Dedifferentiated amniotic fluid mesenchymal stem cell (primary cell): ENCODE measurements around the gene PHB1.
"Not testable (repeated sequence)": the region's sequence is repeated elsewhere in the genome, so short reads cannot be mapped to it uniquely, and the experiment has no call there.

ENCODE experiments used
- DNase-seq: peaks from one replicate; pipeline ENCODE4 v3.0.0-alpha.2; 2016; ENCODE audit errors: extremely low spot score

PHB1 gene

DNA sequence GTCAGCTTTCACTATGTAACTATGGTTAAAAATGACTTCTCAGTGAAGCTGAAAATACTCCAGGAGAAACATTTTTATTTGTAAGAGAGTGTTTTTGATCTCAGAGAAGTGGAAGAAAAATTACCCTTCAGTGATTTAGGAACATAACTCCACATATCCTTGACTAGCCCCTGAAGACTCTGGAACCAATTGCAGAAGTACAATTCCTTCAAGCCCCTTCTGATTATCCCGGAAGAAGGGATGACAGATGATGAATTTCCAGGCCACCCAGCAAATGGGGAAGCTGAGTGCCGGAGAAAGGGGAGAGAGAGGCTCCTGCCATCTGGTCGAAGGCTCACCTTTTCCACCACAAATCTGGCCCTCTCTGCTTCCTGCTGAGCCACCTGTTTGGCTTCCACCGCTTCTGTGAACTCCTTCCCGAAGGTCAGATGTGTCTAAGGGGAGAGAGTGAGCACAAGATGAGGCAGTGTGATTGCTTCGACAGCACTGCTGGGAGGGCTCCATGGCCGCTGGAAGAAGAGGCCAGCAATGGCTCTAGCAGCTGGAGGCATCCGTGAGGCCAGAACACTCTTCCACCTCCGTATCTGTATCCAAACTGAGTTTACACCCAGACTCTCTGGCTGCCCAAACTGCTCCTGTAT is 8.1 kb downstream of the PHB1 start:
- DNase-seq = no peak

DNA sequence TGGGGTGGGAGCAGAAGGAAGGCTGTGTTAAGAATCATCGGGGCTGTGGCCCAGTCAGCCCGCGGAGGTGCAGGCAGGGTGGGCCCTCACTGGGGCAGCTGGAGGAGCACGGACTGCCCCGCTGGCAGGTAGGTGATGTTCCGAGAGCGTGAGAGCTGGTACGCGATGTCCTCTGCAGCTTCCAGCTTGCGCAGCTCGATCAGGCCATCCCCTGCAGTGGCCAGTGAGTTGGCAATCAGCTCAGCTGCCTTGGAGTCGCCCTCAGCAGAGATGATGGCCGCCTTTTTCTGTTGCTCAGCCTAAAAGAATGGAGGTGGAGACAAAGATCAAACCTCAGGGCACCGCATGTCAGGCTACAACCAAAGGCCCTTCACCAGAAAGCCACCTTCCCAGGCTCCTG is 9.8 kb downstream of the PHB1 start:
- no peak for DNase-seq

DNA sequence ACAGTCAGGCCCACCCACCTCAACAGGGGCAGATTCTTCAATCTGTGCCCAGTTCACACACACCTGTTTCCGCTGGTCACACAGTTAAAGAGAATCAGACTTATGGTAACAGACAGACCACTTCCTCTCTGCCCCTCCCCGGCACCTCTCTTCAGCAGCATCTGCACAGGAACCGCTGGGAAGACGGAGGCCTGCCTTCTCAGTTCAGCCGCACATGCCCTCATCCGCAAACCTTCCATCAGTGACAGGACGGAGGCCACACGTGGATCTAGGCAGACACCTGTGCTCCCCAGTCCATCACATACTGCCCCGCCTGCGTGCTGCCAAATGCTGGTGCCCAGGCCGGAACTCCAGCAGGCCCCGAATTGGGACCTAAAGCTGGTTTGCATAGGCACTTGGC is 10.3 kb downstream of the PHB1 start:
- no peak for DNase-seq

DNA sequence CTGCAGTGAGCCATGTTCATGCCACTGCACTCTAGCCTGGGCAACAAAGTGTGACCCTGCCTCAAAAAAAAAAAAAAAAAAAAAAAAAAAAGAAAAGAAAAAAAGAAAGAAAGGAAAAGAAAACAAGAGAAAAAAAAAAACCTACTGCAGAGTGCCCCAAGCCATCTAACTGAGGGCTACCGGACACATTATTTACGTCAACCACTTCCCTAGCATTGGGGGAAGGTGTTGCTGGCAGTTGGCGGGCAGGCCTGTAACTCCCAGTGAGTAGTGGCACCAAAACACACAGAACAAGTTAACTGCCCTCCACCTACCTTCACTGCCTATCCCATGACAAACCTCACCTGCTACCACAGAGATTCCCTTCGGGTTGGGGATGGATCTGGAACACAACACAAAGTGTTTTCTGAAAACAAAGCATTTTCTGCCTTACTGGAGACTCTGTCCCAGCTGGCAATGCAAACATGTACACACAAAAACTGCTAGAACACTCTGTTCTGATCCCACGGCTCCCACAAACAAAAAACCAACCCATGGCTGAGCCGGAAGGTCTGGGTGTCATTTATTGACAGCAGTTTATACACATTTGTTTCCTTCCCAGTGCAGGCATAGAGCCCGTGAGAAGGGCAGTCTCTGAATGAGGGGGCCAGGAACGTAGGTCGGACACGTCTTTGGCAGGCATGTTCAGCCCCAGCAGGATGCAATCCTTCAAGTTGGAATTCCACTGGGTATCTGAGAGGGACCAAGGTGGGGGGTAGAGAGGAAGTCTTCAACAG is 11.0 kb downstream of the PHB1 start:
- DNase-seq = no peak

DNA sequence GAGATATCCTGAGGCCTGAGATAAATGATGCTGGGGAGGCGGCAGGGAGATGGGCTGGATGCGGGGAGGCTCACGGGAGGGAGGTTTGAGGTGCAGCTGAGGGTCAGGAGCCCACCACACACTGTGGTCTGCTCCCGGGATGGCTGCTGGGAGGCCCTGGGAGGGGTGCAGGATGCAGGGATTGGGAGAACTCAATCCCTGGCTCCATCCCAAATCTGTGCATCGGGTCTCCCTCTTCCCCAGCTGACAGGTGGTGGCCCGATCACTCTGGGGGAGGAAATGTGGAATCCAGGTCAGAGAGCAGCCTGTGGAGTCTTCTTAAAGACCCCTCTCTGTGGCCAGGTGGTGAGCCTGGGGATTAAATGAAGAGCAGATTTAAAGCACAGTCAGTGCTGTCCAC is 12.0 kb downstream of the PHB1 start:
- no peak for DNase-seq

DNA sequence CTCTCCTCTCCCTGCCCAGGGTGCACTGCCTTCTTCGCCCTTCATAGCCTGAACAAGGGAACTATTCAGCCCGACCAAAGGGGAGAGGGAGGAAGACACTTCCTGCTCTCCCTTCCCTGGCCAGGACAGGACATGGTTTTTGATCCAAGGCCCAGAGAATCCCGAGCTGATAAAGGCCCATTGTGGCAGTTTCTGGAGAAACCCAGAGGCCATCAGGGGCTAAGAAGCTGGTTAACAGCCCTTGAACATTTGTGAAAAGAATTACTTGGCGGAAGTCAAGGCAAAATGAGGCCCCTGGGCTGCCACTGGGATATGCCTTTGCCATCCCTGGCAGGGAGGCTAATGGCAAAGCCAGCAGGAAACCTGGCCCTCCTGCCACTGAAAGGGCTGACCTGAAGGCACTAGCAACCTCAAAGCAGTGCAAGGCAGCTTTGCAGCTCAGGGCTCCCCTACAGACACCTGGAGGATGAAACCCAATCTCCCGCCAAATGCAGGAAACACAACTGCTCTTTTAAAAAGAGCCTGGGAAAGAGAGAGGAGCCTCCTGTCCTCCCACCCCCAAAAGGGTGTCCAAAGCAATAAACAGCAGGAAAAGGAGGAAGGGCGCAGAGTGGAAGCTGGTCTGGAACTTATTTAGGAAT is 12.6 kb downstream of the PHB1 start:
- DNase-seq = no peak

DNA sequence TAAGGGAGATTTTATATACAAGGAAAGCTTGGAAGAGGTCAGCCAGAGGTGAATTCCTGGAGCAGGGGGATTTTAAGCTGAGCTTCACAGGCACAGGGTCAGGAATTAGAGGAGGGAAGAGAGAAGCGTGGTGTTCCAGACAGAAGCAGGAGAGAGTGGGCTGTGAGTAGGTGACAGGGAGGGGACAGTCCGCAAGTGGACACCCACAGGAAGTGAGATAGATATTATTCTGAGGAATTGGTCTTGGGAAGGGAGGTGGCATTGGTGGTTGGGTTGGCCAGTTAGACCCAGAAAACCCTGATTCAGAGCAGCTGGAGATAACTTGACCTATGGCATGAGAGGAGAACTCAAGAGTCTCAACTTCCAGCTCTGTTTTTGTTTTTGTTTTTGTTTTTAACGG is 14.7 kb downstream of the PHB1 start:
- no peak for DNase-seq

DNA sequence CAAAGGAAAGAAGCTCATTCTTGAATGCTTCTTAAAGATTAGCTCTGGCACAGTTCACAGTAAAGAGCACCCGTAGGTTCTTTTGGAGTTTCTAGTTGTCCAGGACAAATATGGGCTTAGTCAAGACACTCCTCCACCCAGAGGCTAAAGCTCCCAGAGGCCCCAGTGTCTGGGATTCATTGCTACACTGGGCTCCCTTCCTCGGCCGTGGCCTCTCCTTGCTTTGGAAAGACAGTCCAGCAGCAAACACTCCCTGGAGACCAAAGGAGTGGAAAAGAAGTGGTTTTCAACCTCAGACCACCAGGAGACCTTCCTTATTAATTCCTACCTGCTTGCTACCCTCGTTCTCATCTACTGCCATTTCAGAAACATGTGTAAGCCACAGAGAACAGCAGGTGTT is 17.1 kb downstream of the PHB1 start:
- DNase-seq = no peak

DNA sequence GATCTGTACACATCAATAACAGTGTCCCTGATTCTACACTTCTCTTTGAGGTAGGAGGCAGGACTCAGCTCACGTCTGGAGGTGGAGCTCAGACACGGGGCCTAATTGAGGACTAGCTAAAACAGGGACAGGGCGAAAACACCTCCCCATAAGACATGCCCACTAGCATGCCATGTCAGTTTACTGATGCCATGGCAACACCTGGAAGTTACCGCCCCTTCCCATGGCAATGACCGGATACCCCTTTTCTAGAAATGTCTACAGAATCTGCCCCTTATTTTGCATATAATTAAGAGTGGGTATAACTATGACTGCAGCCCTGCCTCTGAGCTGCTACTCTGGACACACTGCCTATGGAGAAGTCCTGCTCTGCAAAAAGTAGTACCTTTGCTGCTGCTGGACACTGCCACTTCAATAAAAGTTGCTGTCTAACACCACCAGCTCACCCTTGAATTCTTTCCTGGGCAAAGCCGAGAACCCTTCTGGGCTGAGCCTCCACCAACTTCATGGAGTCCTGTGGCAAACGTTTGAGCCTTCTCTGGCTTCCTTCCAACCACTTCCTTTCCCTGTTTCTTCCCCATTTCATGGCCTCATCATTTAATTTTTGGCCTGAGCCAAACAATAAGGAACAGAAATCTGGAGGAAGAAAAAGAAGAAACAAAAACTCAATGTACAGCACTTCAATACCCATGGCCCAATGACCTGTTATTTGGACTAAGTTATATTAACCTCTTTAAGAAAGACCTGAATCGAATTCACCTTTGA is 21.0 kb downstream of the PHB1 start:
- DNase-seq = no peak

DNA sequence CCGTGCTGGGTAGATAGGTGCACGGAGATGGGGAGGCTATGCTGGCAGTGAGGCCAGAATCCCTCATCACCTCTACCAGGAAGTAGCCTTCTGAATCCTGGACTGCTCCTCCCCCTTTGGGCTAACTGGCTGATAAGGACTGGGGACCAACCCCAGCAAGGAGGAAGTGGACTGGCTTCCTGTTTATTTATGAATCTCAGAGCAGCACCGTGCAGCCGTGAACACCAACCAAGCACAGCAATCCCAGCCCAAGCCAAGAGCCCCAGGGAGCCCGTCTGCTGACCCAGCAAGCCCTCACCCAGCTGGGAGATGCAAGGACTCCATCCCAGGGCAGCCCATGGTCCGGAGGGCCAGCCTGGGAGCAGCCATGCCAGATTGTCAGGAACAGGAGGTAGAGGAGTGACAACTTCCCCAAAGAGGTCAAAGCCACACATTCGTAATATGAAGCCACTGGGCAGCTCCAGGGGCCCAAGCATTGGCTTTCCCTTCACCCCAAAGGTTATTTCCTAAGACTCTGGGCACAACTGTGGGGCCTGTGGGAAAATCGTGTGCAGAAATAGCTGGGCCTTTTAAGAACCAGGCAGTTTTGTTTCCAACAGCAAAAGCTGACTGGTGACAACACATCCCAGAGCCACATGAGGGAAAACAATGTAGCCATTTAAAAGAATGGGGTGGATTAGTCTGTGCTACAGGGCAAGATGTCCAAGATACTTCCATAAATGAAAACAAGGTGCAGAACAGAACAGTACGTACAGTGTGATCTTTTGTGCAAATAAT is 23.9 kb downstream of the PHB1 start:
- no peak for DNase-seq

DNA sequence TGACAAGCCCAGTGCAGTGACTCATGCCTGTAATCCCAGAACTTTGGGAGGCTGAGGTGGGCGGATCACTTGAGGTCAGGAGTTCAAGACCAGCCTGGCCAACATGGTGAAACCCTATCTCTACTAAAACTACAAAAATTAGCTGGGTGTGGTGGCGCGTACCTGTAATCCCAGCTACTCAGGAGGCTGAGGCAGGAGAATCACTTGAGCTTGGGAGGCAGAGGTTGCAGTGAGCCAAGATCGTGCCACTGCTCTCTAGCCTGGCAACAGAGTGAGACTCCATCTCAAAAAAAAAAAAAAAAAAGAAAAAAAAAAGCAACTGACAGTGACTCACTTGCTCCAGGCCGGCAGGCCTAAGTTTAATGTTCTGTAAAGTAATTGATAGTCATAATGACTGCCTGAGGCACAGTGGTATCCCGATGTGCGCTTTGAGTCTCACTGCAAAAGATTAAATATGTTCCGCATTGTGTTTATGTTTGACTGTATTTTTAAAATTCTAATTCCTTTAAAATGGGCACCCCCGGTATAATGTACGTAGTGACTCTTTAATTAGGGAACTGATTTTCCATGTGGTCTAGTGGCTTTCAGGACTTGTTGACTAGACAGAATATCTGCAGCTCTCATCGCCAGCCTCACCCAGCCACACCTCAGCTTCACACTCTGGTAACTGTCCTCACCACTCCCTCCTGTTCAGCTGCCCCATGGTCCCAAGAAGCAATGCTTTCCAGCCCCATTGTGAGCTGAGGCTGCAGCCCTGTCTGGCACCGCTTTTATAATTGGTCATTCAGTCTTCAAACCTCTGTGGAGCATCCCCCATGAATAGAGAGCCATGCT is 25.0 kb downstream of the PHB1 start:
- not testable (repeated sequence) for DNase-seq

DNA sequence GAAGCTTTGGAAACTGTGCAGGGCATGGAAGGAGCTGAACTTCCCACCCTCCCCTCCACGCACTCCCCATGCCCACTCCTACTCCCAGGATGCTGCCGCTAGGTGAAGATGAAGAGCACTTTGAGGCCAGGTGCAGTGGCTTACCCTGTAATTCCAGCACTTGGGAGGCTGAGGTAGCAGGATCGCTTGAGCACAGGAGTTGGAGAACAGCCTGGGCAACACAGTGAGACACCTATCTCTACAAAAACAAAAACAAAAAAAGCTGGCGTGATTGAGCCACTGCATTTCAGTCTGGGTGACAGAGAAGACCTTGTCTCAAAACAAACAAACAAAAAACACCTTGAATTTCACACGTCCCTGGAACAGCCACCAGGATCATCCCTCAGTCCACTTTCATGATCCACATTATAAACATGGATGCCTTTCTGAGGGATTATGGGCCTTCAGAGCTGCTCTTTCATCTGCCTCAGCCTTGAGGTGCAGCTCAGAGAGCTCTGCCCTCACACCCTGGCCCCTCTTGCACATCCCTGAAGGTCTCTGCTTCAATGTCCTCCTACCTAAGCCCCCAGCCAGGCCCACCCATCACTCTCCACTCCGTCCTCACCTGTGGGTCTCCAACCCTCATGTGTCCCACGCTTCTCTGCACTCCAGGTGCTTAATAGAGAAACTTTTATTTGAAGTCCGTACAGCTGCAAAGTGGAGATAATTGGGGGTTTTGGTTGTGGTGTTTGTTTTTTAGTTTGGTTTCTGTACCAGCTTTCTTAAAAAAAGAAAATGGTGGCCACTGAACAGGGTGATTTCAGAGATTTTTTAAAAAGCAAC is 25.8 kb downstream of the PHB1 start:
- DNase-seq = no peak

DNA sequence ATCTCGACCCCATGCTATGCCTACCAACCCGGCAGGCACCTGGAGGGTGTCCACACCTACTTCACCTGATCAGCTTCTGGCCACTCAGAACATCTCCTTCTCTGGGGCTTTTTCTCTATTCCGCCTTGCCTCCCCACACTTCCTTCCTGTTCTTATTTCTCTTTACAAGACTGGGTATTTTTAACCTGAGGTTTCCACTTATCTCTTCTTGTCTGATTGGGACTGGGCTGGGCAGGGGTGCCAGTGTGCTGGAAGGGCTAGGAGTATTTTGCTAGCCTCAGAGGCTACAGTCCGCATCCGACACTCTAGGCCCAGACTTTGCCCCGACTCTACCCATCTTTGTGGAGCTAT is 26.4 kb downstream of the PHB1 start:
- DNase-seq = no peak

DNA sequence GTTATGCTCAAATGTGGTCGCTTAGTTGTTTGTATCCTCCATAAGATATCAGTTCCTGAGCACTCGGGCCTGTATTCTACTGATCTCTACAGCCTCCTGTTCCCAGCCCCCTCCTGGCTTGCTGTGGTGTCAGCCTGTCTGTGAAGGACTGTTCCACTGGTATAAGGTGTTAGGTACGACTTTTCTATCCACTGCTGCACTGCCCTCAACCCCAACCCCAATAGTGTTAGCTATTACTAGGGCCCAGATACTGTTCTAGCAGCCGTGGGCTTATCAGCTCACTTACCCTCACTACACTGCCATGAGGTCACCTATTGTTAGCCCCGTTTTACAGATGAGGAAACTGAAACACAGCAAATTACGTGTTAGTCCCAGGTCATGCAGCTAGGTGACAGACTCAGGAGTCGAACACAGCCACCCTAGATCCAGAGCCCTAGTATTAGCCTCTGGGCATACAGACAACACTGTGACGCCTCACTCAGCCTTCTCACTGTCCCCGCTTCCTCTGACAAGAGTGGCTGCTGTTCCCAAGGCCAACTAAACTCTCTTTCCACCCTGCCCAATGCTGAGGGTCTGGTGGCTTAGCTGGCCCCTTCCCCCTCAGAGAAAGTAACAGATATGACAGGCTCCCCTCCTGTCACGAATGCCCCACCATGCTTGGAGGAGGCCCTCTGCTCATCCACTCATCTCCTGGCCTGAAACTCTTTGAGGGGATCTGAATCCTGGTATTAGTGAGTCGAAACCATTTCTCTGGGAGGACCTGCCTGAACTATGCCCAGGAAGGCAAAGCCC is 27.0 kb downstream of the PHB1 start:
- no peak for DNase-seq

DNA sequence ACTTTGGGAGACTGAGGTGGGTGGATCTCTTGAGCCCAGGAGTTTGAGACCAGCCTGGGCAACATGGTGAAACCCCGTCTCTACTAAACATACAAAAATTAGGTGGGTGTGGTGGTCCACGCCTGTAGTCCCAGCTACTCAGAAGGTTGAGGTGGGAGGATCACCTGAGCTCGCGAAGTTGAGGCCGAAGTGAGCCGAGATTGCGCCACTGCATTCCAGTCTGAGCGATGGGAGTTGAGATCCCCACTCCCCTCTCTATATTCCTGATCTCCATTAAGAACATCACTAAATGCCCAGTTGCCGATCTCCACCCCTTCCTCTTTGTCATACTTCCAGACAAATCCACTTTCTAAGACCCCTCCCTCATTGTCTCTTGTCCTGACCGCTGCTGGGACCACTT is 28.3 kb downstream of the PHB1 start:
- no peak for DNase-seq

DNA sequence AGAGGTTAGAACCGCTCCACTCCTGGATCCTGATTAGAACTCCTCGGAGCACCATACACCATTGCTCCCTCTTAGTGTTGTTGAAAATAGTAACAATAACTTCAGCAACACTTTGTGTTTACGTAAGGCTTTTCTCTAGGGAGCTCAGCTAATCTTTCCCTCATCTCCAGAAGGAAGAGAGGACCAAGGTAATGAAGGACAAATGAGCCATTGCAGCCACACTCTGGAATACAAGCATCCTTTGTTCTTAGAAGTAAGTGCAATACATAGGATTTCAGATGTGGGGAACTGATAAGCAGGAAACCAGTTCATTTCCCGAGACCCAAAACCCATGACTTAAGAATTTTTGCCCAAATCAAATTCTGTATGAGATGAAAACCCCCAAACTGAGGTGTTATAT is 29.7 kb downstream of the PHB1 start:
- no peak for DNase-seq

DNA sequence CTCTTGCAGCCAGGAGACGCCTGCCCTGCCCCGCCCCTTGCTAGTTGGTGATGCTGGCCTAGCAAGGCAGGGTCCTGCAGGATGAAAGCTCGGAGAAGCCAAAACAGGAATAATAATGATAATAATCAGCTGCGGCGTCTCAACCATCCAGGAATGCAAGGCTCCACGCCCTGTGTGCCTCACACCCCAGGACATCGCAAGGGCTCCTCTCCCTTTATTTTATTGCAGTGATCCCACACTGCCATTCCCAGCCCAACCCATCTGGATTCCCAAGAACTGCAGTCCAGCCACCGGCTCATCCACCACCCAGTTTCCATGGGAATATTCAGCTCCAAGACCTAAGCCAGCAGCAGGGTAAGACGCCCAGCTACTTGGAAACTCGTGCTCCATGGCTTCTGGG is 31.6 kb downstream of the PHB1 start:
- no peak for DNase-seq

DNA sequence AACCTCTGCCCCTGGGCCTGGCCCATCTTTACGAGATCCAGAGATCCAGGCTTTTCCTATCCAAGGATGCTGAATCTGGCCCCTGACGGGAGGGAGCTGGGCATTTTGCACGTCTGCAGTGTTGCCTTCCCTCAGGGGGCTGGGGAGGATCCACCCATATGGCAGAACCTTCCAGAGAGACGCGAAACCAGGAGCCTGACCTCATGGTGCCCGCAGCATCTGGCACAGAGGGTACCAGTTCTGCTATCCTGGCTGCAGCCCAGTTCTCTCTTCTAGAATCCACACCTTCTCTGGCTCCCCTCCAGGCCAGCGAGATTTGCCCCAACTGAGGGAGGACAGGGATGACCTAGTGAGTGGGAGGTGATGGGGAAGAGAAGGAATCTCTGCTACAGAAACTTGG is 32.1 kb downstream of the PHB1 start:
- DNase-seq = no peak

DNA sequence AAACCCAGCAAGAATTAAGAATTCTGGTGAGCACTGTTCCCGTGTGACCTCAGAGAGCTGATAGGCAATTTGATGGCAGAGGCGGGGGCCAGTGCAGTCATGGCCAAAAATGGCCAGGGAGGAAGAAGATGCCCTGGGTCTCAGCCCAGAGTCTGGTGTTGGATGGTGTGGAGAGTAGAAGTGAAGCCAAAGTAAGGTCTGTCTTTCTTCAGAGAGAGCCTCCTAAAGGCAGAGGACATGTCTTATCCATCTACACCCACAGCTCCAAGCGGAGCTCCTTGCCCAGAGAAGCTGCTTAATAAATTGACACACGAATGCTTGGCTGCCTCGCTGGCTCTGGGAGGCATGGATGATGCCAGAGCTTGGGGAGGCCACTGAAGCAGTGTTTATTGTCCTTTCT is 32.9 kb downstream of the PHB1 start:
- no peak for DNase-seq
